CD4-positive, alpha-beta T cell (primary cell): ENCODE measurements around the gene CDH13. TPM values are rescaled to one million over a fixed set of nuclear protein-coding genes. Genes with fewer than 3 reads are reported as not detected.

Source experiments
- ATAC-seq: fragments of 200-7000 bp; cut with Tn5 transposase; one replicate; pipeline ENCODE4 v1.10.0; 2022; ENCODE audit warnings: mild to moderate bottlenecking; ENCODE audit not compliant: poor library complexity
- CTCF ChIA-PET: fragments of 350-600 bp; sonication (Branson Sonifier 250); formaldehyde crosslinking; loops from one replicate; lab custom pipeline; 2021; ENCODE audit warnings: antibody characterized with exemption, inconsistent platforms; lab: Charles Lee
- POLR2A ChIA-PET: fragments of 350-600 bp; sonication (Branson Sonifier 250); formaldehyde crosslinking; loops from one replicate; lab custom pipeline; 2021; ENCODE audit warnings: antibody characterized with exemption, inconsistent platforms; lab: Charles Lee
- DNase-seq, 14 experiments: peaks; one replicate each; pipeline ENCODE4 v3.0.0-alpha.2; 2013 to 2020; ENCODE audit warnings: mixed read lengths in 2 of 14
- H3K27ac ChIP-seq, 2 donors: one replicate each; pipeline versions ENCODE4 v1.5.1 to v1.7.0; 2013; ENCODE audit warnings: low read length in 2 of 2, low read depth in 1 of 2, mild to moderate bottlenecking in 1 of 2
- H3K27me3 ChIP-seq, 2 experiments: 1 replicate in 1 of 2; 2 replicates in 1 of 2; pipeline versions ENCODE4 v1.6.1 to v1.7.0; 2013; ENCODE audit warnings: low read length in 2 of 2, control low read depth in 1 of 2, mild to moderate bottlenecking in 1 of 2, moderate library complexity in 1 of 2; ENCODE audit not compliant: insufficient read depth in 2 of 2, control insufficient read depth in 1 of 2
- H3K36me3 ChIP-seq: one replicate; pipeline ENCODE4 v1.6.1; 2013; ENCODE audit warnings: low read length, control low read depth; ENCODE audit not compliant: insufficient read depth
- H3K4me1 ChIP-seq: one replicate; pipeline ENCODE4 v1.6.1; 2013; ENCODE audit warnings: low read length, control low read depth; ENCODE audit not compliant: insufficient read depth
- H3K4me3 ChIP-seq: one replicate; pipeline ENCODE4 v1.5.1; 2013; ENCODE audit warnings: mild to moderate bottlenecking, low read length, moderate library complexity
- H3K9me3 ChIP-seq, 2 experiments: 1 replicate in 1 of 2; 2 replicates in 1 of 2; pipeline versions ENCODE4 v1.6.1 to v1.7.0; 2013; ENCODE audit warnings: low read length in 2 of 2, mild to moderate bottlenecking in 2 of 2, control low read depth in 1 of 2, moderate library complexity in 1 of 2; ENCODE audit not compliant: control insufficient read depth in 1 of 2, insufficient read depth in 1 of 2
- H3K27ac Mint-ChIP-seq: one replicate; pipeline ENCODE4 v1.8.0; 2020; ENCODE audit warnings: mixed read lengths
- H3K27me3 Mint-ChIP-seq: one replicate; pipeline ENCODE4 v1.8.0; 2021; ENCODE audit warnings: mixed read lengths
- H3K36me3 Mint-ChIP-seq: one replicate; pipeline ENCODE4 v1.8.0; 2021; ENCODE audit warnings: low read depth, mixed read lengths
- H3K4me1 Mint-ChIP-seq: one replicate; pipeline ENCODE4 v1.8.0; 2021; ENCODE audit warnings: low read depth, mixed read lengths
- H3K4me3 Mint-ChIP-seq: one replicate; pipeline ENCODE4 v1.8.0; 2020; ENCODE audit warnings: mild to moderate bottlenecking, mixed read lengths
- H3K9me3 Mint-ChIP-seq: one replicate; pipeline ENCODE4 v1.8.0; 2020; ENCODE audit warnings: mixed read lengths
- intact Hi-C, 2 experiments: fragments of 100-400 bp; cut with DNase I in 1 of 2; cut with micrococcal nuclease in 1 of 2; formaldehyde crosslinking; loops; one replicate each; pipeline versions ENCODE4 v1.15.1 to v1.9.0; 2023 to 2025; cut with DNase I, micrococcal nuclease
- total RNA-seq, 174 experiments: library from RNA in 2 of 174; stranded (reverse) in 2 of 174; gene quantifications; one replicate each; pipeline ENCODE4 v1.2.3 and lab custom pipeline; 2021 to 2026
- TF ChIP-seq, protein P1 (sequence below): fragments of 200-600 bp; IDR thresholded peaks from one replicate; pipeline ENCODE4 v1.8.0; 2022; ENCODE audit warnings: antibody characterized with exemption, mild to moderate bottlenecking

Gene CDH13
- total RNA-seq, 2 experiments from 2014 or later = not detected

DNA sequence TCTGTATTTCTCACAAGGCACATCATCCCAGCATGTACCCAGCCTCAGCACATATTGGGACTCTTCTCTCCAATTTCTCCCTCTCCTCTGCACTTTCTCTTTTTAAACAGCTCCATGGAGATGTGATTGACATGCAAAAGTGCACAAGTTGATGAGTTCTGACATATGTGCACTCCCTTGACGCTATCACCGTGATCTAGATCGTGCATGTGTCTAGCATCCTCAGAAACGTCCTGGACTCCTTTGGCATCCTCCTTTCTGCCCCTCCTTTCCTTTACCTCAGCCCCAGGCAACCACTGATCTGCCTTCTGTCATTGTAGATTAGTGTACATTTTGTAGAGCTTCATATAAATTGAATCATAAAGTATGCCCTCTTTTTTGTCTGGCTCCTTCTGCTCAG, 1073.0 kb downstream of the CDH13 start:
- CTCF ChIA-PET = no interaction called here
- no peak for ATAC-seq
- Mint-ChIP-seq H3K27ac (no peak overlapping the region), H3K27me3 (peaks cover 11% of the 10 kb centered on the region), H3K4me3 (no peak overlapping the region), H3K4me1 (no peaks in the 10 kb centered on the region), H3K9me3 (peaks cover 3% of the 10 kb centered on the region), H3K36me3 (no peaks in the 10 kb centered on the region)
- Histone ChIP-seq H3K4me1 (no peaks in the 10 kb centered on the region), H3K27me3 (no peaks in the 10 kb centered on the region), H3K27ac (no peak overlapping the region), H3K36me3 (no peaks in the 10 kb centered on the region), H3K9me3 (no peaks in the 10 kb centered on the region), H3K4me3 (no peak overlapping the region)
- DNase-seq = no peak
- TF ChIP-seq, protein P1, sequence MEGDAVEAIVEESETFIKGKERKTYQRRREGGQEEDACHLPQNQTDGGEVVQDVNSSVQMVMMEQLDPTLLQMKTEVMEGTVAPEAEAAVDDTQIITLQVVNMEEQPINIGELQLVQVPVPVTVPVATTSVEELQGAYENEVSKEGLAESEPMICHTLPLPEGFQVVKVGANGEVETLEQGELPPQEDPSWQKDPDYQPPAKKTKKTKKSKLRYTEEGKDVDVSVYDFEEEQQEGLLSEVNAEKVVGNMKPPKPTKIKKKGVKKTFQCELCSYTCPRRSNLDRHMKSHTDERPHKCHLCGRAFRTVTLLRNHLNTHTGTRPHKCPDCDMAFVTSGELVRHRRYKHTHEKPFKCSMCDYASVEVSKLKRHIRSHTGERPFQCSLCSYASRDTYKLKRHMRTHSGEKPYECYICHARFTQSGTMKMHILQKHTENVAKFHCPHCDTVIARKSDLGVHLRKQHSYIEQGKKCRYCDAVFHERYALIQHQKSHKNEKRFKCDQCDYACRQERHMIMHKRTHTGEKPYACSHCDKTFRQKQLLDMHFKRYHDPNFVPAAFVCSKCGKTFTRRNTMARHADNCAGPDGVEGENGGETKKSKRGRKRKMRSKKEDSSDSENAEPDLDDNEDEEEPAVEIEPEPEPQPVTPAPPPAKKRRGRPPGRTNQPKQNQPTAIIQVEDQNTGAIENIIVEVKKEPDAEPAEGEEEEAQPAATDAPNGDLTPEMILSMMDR = no peak
- intact Hi-C loops = no loop called here
- POLR2A ChIA-PET = no interaction called here

DNA sequence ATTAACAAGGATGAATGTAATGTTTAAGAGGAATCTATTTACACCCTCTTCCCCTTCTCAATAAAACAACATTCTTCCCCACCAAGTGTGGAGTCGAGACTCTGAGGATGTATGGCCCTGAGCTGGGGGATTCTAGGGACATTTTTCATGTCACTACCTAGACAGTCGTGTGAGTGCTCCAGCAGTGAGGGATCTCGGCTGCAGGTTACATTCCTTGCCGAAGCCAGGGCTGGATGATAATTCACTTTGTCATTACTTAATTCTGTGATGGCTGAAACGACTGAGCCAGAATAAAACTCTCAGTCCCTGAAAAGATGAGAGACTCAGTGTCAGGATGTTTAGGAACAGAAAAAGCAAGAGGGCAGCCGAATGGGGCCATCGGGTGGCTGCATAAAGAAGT, 1074.1 kb downstream of the CDH13 start:
- TF ChIP-seq, protein P1 = no peak
- H3K9me3 Mint-ChIP-seq = peaks cover 3% of the 10 kb centered on the region
- Histone ChIP-seq H3K9me3 (peaks cover 0 to 2% of the 10 kb centered on the region in 2 experiments), H3K36me3 (no peaks in the 10 kb centered on the region), H3K4me1 (no peaks in the 10 kb centered on the region), H3K27ac (no peak overlapping the region), H3K27me3 (no peaks in the 10 kb centered on the region), H3K4me3 (no peak overlapping the region)
- no peak overlapping the region for H3K27ac Mint-ChIP-seq
- no peaks in the 10 kb centered on the region for H3K4me1 Mint-ChIP-seq
- POLR2A ChIA-PET = no interaction called here
- peaks cover 11% of the 10 kb centered on the region for H3K27me3 Mint-ChIP-seq
- CTCF ChIA-PET = no interaction called here
- H3K4me3 Mint-ChIP-seq = no peak overlapping the region
- intact Hi-C loops = no loop called here
- no peak for DNase-seq
- no peaks in the 10 kb centered on the region for H3K36me3 Mint-ChIP-seq
- no peak for ATAC-seq

DNA sequence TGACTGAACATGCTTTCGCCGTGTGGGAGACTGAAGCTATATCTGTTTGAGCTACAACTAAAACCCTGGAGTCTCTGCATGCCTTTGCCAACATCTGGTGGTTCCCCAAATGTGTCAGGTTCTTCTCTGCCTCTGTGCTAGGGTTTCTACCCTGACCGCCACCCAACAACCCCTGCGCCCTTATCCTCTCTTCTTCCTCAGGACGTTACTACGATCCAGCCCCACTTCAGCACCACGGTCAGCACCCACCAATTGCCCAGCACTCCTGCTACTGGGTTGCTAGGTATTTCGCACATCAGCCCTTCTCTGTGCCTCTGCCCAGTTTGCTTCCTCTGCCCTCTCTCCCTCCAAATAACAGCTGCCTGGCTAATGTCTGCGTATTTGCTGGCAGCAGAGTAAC, 1074.7 kb downstream of the CDH13 start:
- ChIA-PET POLR2A (no interaction called here), CTCF (no interaction called here)
- intact Hi-C loops = no loop called here
- Mint-ChIP-seq H3K27ac (no peak overlapping the region), H3K9me3 (peaks cover 3% of the 10 kb centered on the region), H3K27me3 (peaks cover 9% of the 10 kb centered on the region), H3K36me3 (no peaks in the 10 kb centered on the region), H3K4me1 (no peaks in the 10 kb centered on the region), H3K4me3 (no peak overlapping the region)
- Histone ChIP-seq H3K4me1 (no peaks in the 10 kb centered on the region), H3K4me3 (no peak overlapping the region), H3K27me3 (no peaks in the 10 kb centered on the region), H3K9me3 (peaks cover 0 to 5% of the 10 kb centered on the region in 2 experiments), H3K27ac (no peak overlapping the region), H3K36me3 (no peaks in the 10 kb centered on the region)
- ATAC-seq (no peak), DNase-seq (no peak)
- TF ChIP-seq, protein P1 = no peak
